Transverse colon (tissue), 4 donors: ENCODE results near the gene ZNF652. TPM values are rescaled to one million over a fixed set of nuclear protein-coding genes. Genes with fewer than 3 reads are reported as not detected.

Experiments
- DNase-seq: peaks from one replicate; pipeline ENCODE4 v3.0.0-alpha.2; 2019
- H3K27ac ChIP-seq, 4 donors: fragments of 200-600 bp; sonication (generic); 2 replicates each; pipeline ENCODE4 v1.5.1; 2016 to 2018; ENCODE audit warnings: inconsistent platforms in 4 of 4
- H3K27me3 ChIP-seq: fragments of 200-600 bp; sonication (generic); 2 replicates; pipeline ENCODE4 v1.5.1; 2017; ENCODE audit warnings: inconsistent platforms
- H3K36me3 ChIP-seq, 4 donors: fragments of 200-600 bp; sonication (generic); 2 replicates each; pipeline ENCODE4 v1.5.1; 2017 to 2019; ENCODE audit warnings: inconsistent platforms in 4 of 4
- H3K4me1 ChIP-seq, 4 donors: fragments of 200-600 bp; sonication (generic); 2 replicates each; pipeline ENCODE4 v1.5.1; 2017 to 2020; ENCODE audit warnings: inconsistent platforms in 4 of 4
- H3K4me3 ChIP-seq, 4 donors: fragments of 200-600 bp; sonication (generic); 1 replicate in 1 of 4; 2 replicates in 3 of 4; pipeline versions ENCODE4 v1.5.1 to v1.6.1; 2017 to 2019; ENCODE audit warnings: inconsistent platforms in 4 of 4
- H3K9me3 ChIP-seq, 2 donors: fragments of 200-600 bp; sonication (generic); 2 replicates each; pipeline ENCODE4 v1.5.1; 2017 to 2019; ENCODE audit warnings: inconsistent platforms in 2 of 2
- EP300 ChIP-seq: sonication (generic); formaldehyde crosslinking; IDR thresholded peaks from one replicate; pipeline ENCODE4 v1.6.1; 2017; ENCODE audit warnings: antibody characterized with exemption, low read depth
- POLR2A ChIP-seq: fragments of 450-650 bp; IDR thresholded peaks from one replicate; pipeline ENCODE4 v1.6.1; 2016; ENCODE audit warnings: antibody characterized with exemption, mild to moderate bottlenecking, moderate library complexity
- POLR2AphosphoS5 ChIP-seq, 3 donors: sonication (generic); formaldehyde crosslinking; IDR thresholded peaks; one replicate each; pipeline ENCODE4 v1.6.1; 2016; ENCODE audit warnings: antibody characterized with exemption in 3 of 3
- WGBS, 2 donors: methylation state at CpG; one replicate each; pipeline ENCODE4 v1.1.5; 2018; ENCODE audit warnings: low coverage in 1 of 2; 5-methylcytosine and 5-hydroxymethylcytosine counted together
- in situ Hi-C, 4 donors: fragments of 200-750 bp; cut with MboI; loops; one replicate each; pipeline versions ENCODE4 v1.15.0 to v1.15.1; 2017; ENCODE audit warnings: low sequenced_read_pairs in 3 of 4, low pct_ligation_motif_present in 1 of 4, low pct_unique_long_range_greater_than_20kb in 1 of 4
- intact Hi-C: fragments of 100-400 bp; cut with DNase I; formaldehyde crosslinking; loops from one replicate; pipeline ENCODE4 v1.15.1; 2023; ENCODE audit warnings: low total_unique reads
- total RNA-seq, 4 donors: library from RNA; depleted of rRNA; stranded (reverse); fragments of >200 nt; gene quantifications; one replicate each; pipeline ENCODE4 v1.1.0, GENCODE V29; 2016
- TF ChIP-seq, protein P1 (sequence below), 5 experiments: fragments of 200-600 bp in 3 of 5; fragments of 450-650 bp in 2 of 5; sonication (generic) in 3 of 5; IDR thresholded peaks; 1 replicate in 2 of 5; 2 replicates in 3 of 5; pipeline ENCODE4 v1.5.1; 2016 to 2017; ENCODE audit warnings: antibody characterized with exemption in 5 of 5, inconsistent platforms in 3 of 5, mild to moderate bottlenecking in 2 of 5, moderate library complexity in 1 of 5

The ZNF652 gene
- total RNA-seq, 4 donors from 2014 or later = 25.8 to 55.6 (median 50.2) TPM

DNA sequence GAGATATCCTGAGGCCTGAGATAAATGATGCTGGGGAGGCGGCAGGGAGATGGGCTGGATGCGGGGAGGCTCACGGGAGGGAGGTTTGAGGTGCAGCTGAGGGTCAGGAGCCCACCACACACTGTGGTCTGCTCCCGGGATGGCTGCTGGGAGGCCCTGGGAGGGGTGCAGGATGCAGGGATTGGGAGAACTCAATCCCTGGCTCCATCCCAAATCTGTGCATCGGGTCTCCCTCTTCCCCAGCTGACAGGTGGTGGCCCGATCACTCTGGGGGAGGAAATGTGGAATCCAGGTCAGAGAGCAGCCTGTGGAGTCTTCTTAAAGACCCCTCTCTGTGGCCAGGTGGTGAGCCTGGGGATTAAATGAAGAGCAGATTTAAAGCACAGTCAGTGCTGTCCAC is 40.7 kb upstream of the ZNF652 start:
- TF ChIP-seq POLR2A (no peak), EP300 (no peak), POLR2AphosphoS5 (IDR thresholded peaks at IDR 0.05) (no peak)
- TF ChIP-seq, protein P1, sequence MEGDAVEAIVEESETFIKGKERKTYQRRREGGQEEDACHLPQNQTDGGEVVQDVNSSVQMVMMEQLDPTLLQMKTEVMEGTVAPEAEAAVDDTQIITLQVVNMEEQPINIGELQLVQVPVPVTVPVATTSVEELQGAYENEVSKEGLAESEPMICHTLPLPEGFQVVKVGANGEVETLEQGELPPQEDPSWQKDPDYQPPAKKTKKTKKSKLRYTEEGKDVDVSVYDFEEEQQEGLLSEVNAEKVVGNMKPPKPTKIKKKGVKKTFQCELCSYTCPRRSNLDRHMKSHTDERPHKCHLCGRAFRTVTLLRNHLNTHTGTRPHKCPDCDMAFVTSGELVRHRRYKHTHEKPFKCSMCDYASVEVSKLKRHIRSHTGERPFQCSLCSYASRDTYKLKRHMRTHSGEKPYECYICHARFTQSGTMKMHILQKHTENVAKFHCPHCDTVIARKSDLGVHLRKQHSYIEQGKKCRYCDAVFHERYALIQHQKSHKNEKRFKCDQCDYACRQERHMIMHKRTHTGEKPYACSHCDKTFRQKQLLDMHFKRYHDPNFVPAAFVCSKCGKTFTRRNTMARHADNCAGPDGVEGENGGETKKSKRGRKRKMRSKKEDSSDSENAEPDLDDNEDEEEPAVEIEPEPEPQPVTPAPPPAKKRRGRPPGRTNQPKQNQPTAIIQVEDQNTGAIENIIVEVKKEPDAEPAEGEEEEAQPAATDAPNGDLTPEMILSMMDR (IDR thresholded peaks at IDR 0.05) = no peak
- Histone ChIP-seq H3K27me3 (no peaks in the 10 kb centered on the region), H3K4me1 (peaks cover 0 to 2% (median 1%) of the 10 kb centered on the region in 4 donors), H3K9me3 (no peaks in the 10 kb centered on the region), H3K36me3 (peaks cover 0 to 36% (median 16%) of the 10 kb centered on the region in 4 donors), H3K4me3 (no peak overlapping the region), H3K27ac (no peak overlapping the region)
- intact Hi-C loops = no loop called here
- no peak for DNase-seq
- in situ Hi-C loops = loop anchor here in 3 of 4 donors (10.0 to 25.0 kb wide), 2 partner anchors 152 to 310 kb away; partner anchors contain the start of gene SLC35B1 (in 1 of the 3)
- 78% methylated on average over 6 of the region's 6 CpGs; no CpG with 5 or more reads in 1 of the 2 donors for WGBS, 2 donors

DNA sequence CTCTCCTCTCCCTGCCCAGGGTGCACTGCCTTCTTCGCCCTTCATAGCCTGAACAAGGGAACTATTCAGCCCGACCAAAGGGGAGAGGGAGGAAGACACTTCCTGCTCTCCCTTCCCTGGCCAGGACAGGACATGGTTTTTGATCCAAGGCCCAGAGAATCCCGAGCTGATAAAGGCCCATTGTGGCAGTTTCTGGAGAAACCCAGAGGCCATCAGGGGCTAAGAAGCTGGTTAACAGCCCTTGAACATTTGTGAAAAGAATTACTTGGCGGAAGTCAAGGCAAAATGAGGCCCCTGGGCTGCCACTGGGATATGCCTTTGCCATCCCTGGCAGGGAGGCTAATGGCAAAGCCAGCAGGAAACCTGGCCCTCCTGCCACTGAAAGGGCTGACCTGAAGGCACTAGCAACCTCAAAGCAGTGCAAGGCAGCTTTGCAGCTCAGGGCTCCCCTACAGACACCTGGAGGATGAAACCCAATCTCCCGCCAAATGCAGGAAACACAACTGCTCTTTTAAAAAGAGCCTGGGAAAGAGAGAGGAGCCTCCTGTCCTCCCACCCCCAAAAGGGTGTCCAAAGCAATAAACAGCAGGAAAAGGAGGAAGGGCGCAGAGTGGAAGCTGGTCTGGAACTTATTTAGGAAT is 40.0 kb upstream of the ZNF652 start:
- WGBS, 2 donors = 76 to 100% methylated on average over 1 to 6 of the region's 6 CpGs
- H3K4me1 ChIP-seq = no peaks in the 10 kb centered on the region
- H3K9me3 ChIP-seq = no peaks in the 10 kb centered on the region
- intact Hi-C loops (no loop called here), in situ Hi-C loops (loop anchor here in 3 of 4 donors (10.0 to 25.0 kb wide), 2 partner anchors 153 to 310 kb away; partner anchors contain the start of gene SLC35B1 (in 1 of the 3))
- TF ChIP-seq EP300 (no peak), POLR2AphosphoS5 (IDR thresholded peaks at IDR 0.05) (no peak), POLR2A (no peak)
- no peak for DNase-seq
- H3K36me3 ChIP-seq = peaks cover 0 to 32% (median 13%) of the 10 kb centered on the region in 4 donors
- H3K27ac ChIP-seq = no peak overlapping the region
- no peaks in the 10 kb centered on the region for H3K27me3 ChIP-seq
- H3K4me3 ChIP-seq = no peak overlapping the region

DNA sequence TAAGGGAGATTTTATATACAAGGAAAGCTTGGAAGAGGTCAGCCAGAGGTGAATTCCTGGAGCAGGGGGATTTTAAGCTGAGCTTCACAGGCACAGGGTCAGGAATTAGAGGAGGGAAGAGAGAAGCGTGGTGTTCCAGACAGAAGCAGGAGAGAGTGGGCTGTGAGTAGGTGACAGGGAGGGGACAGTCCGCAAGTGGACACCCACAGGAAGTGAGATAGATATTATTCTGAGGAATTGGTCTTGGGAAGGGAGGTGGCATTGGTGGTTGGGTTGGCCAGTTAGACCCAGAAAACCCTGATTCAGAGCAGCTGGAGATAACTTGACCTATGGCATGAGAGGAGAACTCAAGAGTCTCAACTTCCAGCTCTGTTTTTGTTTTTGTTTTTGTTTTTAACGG is 37.9 kb upstream of the ZNF652 start:
- Histone ChIP-seq H3K9me3 (no peaks in the 10 kb centered on the region), H3K4me3 (no peak overlapping the region), H3K4me1 (no peaks in the 10 kb centered on the region), H3K27me3 (no peaks in the 10 kb centered on the region), H3K27ac (no peak overlapping the region), H3K36me3 (peaks cover 0 to 12% (median 3%) of the 10 kb centered on the region in 4 donors)
- in situ Hi-C loops = loop anchor here in 3 of 4 donors (5.0 to 25.0 kb wide), 4 partner anchors 83 to 312 kb away; partner anchors contain the start of gene SLC35B1 (in 1 of the 3)
- intact Hi-C loops = no loop called here
- no peak for DNase-seq
- TF ChIP-seq, protein P1 (IDR thresholded peaks at IDR 0.05) = no peak
- no peak for TF ChIP-seq POLR2AphosphoS5 (IDR thresholded peaks at IDR 0.05)
- no peak for TF ChIP-seq EP300
- TF ChIP-seq POLR2A = no peak
- WGBS, 2 donors = 70 to 76% methylated on average over 3 of the region's 3 CpGs

DNA sequence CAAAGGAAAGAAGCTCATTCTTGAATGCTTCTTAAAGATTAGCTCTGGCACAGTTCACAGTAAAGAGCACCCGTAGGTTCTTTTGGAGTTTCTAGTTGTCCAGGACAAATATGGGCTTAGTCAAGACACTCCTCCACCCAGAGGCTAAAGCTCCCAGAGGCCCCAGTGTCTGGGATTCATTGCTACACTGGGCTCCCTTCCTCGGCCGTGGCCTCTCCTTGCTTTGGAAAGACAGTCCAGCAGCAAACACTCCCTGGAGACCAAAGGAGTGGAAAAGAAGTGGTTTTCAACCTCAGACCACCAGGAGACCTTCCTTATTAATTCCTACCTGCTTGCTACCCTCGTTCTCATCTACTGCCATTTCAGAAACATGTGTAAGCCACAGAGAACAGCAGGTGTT is 35.5 kb upstream of the ZNF652 start:
- H3K4me1 ChIP-seq = peaks cover 0 to 4% (median 2%) of the 10 kb centered on the region in 4 donors
- no peak overlapping the region for H3K27ac ChIP-seq
- in situ Hi-C loops = loop anchor here in 3 of 4 donors (5.0 kb wide), 2 partner anchors 80 to 85 kb away; no protein-coding TSS in a partner anchor
- no peaks in the 10 kb centered on the region for H3K27me3 ChIP-seq
- no peaks in the 10 kb centered on the region for H3K9me3 ChIP-seq
- DNase-seq = no peak
- TF ChIP-seq POLR2A (no peak), EP300 (no peak), POLR2AphosphoS5 (IDR thresholded peaks at IDR 0.05) (no peak)
- TF ChIP-seq, protein P1 (IDR thresholded peaks at IDR 0.05) = no peak
- WGBS, 2 donors = 63 to 74% methylated on average over 3 to 4 of the region's 4 CpGs
- intact Hi-C loops = no loop called here
- H3K4me3 ChIP-seq = no peak overlapping the region
- no peaks in the 10 kb centered on the region for H3K36me3 ChIP-seq
